ENCODE measurements around the gene SLC29A1.

SLC29A1 gene

GRCh38 chr6:44255105-44255808 is 31.9 kb downstream of the SLC29A1 start:
- no peak for DNase-seq (ENCODE audit: low read depth)

GRCh38 chr6:44255871-44256774 is 32.7 kb downstream of the SLC29A1 start:
- no peak for DNase-seq (ENCODE audit: low read depth)

GRCh38 chr6:44256775-44257024 is 33.3 kb downstream of the SLC29A1 start:
- DNase-seq (ENCODE audit: low read depth), result no peak

- DNase-seq (ENCODE audit: low read depth), result peak; percentile 81
Observed at GRCh38 chr6:44257025-44257752, 33.8 kb downstream of the SLC29A1 start, which contains the start of gene SLC35B2. TSS of gene SLC35B2 (minus strand) at chr6:44257528. CDS start at chr6:44257410, 118 bp downstream.

DNA sequence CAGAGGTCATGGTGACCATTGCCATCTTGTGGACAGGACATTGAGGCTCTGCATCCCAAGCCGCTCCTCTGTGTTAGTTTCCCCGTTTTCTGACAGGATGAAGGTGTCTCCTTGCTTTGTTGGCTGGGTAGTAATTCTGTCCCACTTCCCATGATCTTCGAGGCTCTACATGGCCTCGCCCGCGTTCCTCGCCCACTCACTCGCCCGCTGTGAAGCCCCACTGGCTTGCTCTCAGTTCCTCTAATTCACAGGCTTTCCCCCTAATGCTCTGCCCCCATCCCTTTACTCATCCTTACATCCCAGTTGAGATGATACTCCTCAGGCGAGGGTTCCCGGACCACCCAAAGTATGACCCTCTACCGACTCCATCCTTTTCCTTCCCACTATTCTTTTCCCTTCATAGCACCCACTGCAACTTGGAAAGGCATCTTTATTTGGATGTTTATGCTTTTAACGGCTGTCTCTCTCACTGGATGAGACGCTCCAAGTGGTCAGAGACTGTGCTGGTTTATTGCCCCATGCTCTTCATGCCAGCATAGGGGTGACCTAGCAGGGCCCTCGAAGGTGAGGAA is 34.4 kb downstream of the SLC29A1 start:
- no peak for DNase-seq (ENCODE audit: low read depth)

DNA sequence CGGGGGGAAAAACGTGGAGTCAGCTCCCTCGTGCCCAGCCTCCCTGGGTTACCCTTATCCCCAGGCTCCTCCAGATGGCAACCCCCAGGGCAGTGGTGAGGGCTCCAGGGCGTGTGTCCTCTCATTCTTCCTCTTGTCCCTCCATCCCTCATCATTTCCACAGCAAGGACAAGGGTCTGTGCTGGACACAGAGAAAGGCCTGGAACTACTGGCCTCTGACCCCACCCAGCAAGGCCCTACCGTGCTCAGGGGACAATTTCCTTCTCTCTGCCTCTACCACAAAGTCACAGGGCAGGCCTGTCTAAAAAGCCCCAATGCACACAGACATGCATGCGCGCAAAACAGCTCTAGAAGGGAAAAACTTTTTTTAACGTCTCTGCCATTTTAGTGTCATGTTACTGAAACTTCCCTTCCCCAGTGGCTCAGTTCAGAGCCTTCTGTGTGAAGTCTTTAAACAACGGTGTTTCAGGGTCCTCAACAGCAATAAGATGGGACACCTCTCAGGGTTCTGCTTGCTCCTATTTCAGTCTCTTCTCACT is 35.0 kb downstream of the SLC29A1 start:
- no peak for DNase-seq (ENCODE audit: low read depth)

DNA sequence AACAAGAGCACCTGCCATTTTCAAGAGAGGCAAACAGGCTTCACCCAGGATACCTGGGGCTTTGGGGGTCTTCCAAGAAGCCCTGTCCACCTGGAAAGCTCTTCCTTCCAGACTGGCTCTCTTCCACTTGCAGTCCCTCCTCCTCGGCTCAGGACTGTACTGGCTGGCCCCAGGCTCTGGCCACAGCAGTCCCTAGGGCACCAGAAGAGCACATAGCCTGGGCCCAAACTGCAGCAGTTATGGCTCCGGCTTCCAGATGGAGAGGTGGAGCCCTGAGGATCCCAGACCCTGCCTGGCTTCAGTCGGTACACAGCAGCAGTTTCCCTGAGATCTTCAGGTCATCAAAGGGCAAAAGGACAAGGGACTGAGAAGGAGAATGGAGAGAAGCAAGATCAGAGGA is 35.5 kb downstream of the SLC29A1 start:
- DNase-seq (ENCODE audit: low read depth), result no peak

GRCh38 chr6:44260011-44260410 is 36.6 kb downstream of the SLC29A1 start:
- no peak for DNase-seq (ENCODE audit: low read depth)

DNA sequence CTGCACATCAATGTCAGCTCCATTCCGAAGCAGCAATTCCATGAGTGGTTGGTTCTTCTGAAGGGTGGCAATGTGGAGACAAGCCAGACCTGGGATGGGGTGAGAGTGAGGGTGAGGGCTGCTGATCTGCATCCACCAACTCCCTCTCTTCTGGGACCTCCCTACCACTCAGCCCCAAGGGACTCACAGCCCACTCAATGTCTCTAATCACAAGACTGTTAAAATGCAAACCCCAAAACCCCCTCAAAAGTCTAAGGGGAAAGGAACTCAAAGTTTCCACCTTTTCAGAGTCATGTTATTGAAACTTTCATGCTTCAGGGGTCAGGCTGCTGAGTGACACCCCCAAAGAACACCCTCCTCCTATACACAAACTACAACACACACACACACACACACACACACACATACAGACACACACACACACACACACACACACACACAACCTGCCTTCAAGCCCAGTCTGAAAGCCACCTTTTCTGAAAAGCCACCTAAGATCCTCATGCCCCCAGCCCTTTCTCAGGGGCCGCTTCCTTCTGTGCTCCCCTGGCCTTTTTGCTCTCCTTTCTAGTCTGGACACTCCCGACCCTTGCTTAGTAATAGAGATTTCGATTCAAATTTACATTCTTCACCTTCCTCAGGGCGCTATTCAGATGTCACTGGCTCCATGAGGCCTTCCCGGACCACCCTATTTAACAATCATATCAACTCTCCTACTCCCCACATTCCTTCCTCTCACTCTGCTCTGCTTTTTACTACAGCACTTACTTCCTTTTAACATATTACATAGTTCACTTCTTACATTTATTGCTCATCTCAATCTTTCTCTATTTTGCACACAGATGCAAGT is 37.3 kb downstream of the SLC29A1 start:
- no peak for DNase-seq (ENCODE audit: low read depth)

DNA sequence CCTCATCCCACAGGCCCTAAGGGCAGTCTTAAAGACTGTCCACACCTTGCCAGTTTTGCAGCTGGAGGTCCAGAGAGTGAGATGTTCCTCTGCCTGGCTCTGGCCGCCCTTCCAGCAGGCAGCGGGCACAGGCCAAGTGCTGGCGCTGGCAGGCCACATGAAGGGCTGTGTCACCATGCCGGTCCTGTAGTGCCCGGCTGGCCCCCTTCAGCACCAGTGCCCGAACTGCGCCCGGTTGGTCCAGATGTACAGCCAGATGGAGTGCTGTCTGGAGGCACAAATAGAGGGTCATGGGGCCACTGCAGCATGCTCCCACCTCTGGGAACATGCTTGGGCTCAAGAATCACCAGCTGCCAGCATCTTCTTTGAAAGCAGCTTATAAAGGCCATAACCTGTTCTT is 38.2 kb downstream of the SLC29A1 start:
- DNase-seq (ENCODE audit: low read depth), result no peak

DNA sequence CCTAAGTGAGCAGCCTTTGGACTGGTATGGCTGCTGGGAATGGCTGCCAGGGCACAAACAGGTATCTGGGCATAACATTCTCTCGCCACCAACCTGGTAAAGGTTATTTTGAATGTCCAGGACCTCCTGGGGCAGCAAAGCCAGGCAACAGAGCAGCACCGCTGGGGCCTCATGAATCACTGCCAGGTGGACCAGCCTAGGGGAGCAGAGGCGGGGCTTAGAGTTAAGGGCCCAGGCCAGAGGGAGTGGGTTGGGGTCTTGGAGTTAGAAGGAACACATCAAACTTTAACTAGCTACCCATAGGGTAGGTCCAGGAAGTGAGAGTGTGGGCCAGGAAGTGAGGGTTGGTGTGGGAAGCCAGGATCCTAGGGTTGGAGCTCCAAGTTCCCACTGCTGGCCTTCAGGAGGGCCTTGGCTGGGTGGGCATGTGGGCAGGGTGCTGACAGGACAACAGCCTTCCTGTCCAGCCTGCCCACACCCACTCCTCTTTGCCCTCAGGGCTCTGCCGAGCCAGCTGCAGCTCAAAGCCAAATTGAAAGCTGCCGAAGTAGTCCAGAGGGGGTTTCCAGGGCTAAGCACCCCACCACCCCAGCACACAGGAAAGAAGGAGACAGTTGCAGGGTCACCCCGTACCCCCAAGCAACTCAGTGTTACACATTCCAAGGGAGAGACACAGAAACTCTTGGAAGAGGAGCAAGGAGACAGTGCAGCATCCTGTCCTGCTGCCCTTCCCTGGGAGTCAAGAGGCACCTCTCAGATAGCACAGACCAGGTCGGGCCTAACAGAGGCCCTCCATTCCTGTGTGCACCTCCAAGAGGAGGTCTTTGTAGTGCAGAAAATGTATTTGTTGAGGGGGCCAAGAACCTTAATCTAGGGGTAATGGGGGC is 39.3 kb downstream of the SLC29A1 start:
- DNase-seq (ENCODE audit: low read depth), result no peak

DNA sequence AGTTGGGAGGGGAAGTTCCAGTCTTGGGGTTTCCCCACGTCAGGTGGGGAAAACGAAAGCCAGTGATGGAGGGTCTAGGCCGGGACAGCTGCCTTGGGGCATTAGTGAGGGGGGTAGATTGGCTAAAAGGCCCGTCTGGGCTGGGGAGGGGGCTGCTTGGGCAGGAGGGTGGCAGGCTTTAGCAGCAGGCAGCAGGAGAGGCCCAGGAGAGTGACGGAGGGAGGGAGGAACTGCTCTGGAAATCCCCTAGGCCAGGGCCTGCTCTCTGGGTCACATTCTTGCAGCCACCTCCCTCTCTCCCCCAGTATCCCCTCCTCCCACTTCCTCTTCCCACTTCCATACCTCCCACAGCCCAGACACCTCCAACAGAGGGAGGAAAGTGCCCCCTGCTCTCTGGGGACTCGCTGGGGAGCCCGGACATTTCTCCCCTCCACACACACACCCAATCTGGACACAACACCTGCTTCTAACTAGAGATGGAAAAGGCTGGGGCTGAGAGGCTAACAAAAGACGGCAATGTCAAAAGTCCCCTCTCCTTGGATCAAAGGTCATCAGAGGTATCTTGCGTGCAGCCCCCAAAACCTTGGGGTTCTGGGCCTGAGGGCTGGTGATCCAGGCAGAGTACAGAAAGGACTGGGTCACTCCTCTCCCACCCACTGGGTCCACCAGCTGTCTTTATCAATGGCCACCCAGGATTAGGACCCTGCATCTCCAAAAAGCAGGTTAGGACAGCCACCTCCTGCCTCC is 40.1 kb downstream of the SLC29A1 start:
- DNase-seq (ENCODE audit: low read depth), result peak; percentile 53

DNA sequence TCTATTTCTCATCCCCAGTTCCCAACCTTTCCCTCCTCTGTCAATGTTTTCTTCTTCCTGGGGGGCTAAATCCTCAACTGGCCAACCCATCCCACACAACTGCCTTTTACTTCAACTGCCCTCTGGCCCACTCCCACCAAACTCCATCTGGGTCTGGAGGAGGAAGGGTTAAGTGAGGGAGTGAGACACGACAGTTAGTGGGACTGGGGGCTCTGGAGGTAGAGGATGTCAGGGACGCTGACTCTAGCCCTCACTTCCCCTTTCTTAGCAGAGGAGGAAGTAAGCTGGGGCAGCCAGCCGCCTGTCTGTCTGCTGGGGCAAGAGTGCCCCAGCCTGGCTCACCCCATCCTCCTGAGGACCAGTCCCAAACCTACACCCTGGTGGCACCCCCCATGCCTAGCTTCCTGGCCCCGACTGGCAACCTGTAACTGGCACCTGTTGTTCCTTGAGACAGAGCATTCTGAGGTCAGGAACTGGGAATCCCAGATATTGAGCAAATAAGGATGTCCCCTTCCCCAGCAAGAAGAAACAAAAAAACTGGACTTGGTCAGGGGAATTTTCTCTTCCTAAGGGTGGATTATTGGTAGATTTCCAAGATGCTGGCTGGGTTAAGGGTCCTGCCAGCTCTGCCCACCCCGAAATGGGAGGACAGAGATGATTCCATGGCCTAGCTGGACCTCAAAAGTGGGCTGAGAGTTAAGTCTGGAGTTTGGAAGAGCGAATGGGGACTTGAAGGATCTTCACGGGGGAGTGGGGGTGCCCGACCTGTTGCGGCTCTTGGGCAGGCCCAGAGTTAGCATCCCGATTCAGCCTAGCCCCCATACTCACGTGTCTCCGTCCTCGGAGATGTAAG is 41.0 kb downstream of the SLC29A1 start:
- DNase-seq (ENCODE audit: low read depth), result peak; percentile 32

- DNase-seq (ENCODE audit: low read depth), result peak; percentile 93
Observed at GRCh38 chr6:44265007-44265721, 41.8 kb downstream of the SLC29A1 start, which contains the start of gene NFKBIE. TSS of gene NFKBIE (minus strand) at chr6:44265551. CDS start at chr6:44265346, 205 bp downstream.

DNA sequence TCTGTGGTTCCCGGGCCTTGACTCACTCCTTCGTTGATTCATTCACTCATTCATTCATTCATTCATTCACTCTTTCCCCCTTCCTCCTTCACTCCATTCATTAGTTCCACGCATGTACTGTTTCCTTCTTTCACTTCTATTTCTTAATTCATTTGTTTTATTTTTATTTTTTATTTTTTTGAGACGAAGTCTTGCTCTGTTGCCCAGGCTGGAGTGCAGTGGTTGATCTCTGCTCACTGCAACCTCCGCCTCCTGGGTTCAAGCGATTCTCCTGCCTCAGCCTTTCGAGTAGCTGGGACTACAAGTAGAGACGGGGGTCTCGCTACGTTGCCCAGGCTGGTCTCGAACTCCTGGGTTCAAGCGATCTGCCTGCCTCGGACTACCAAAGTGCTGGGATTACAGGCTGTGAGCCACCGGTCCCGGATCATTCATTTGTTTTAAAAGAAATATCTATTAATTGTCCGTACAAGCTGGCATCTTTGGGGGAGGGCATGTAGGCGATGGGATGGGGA is 42.4 kb downstream of the SLC29A1 start:
- no peak for DNase-seq (ENCODE audit: low read depth)

GRCh38 chr6:44266347-44266746 is 43.0 kb downstream of the SLC29A1 start:
- DNase-seq (ENCODE audit: low read depth), result no peak

GRCh38 chr6:44267252-44267651 is 43.9 kb downstream of the SLC29A1 start:
- DNase-seq (ENCODE audit: low read depth), result no peak

Measured in iris pigment epithelial cell (primary cell).